NCI-H2227 treated with DMSO at 0.1 percent for 48 hours (cell line): ENCODE data around the gene TRPM6.

ENCODE experiments used
- DNase-seq: peaks from one replicate; lab custom pipeline; 2025; lab: John Stamatoyannopoulos, UW

Gene TRPM6

GRCh38 chr9:74771672-74772071, 116.0 kb downstream of the TRPM6 start:
- DNase-seq, result no peak

- DNase-seq, result no peak
Measured at GRCh38 chr9:74771262-74771585, 116.5 kb downstream of the TRPM6 start.

GRCh38 chr9:74770508-74771261, 117.0 kb downstream of the TRPM6 start:
- DNase-seq, result no peak

GRCh38 chr9:74765481-74765971, 122.2 kb downstream of the TRPM6 start:
- no peak for DNase-seq

GRCh38 chr9:74762950-74763349, 124.8 kb downstream of the TRPM6 start:
- no peak for DNase-seq

GRCh38 chr9:74760031-74760700, 127.6 kb downstream of the TRPM6 start:
- DNase-seq, result no peak

GRCh38 chr9:74755999-74756398, 131.7 kb downstream of the TRPM6 start:
- DNase-seq, result no peak

GRCh38 chr9:74755355-74755754, 132.4 kb downstream of the TRPM6 start:
- DNase-seq, result no peak

- no peak for DNase-seq
Measured at GRCh38 chr9:74753650-74754049, 134.1 kb downstream of the TRPM6 start.

GRCh38 chr9:74748966-74749365, 138.8 kb downstream of the TRPM6 start:
- DNase-seq, result no peak

- DNase-seq, result no peak
Measured at GRCh38 chr9:74742792-74743730, 144.7 kb downstream of the TRPM6 start.

GRCh38 chr9:74742191-74742790, 145.4 kb downstream of the TRPM6 start:
- no peak for DNase-seq

GRCh38 chr9:74736646-74737045, 151.1 kb downstream of the TRPM6 start:
- no peak for DNase-seq

- DNase-seq, result no peak
Measured at GRCh38 chr9:74735761-74736160, 152.0 kb downstream of the TRPM6 start.

- DNase-seq, result no peak
Measured at GRCh38 chr9:74729136-74729695, 158.5 kb downstream of the TRPM6 start.

- DNase-seq, result no peak
Measured at GRCh38 chr9:74728176-74728575, 159.5 kb downstream of the TRPM6 start.

- no peak for DNase-seq
Measured at GRCh38 chr9:74726581-74726980, 161.1 kb downstream of the TRPM6 start.

- no peak for DNase-seq
Measured at GRCh38 chr9:74724317-74724716, 163.4 kb downstream of the TRPM6 start.

- DNase-seq, result no peak
Measured at GRCh38 chr9:74721696-74722660, 165.7 kb downstream of the TRPM6 start.

GRCh38 chr9:74719306-74719705, 168.4 kb downstream of the TRPM6 start:
- DNase-seq, result no peak

GRCh38 chr9:74718709-74719108, 169.0 kb downstream of the TRPM6 start:
- DNase-seq, result no peak
